GM18499 (cell line): ENCODE results near the gene PRRT1.
"Not testable (repeated sequence)": the region's sequence is repeated elsewhere in the genome, so short reads cannot be mapped to it uniquely, and the experiment has no call there.

Experiments
- ATAC-seq: cut with Tn5 transposase; IDR thresholded peaks from one replicate; pipeline ENCODE4 v1.9.1; 2021; ENCODE audit warnings: moderate number of reproducible peaks; ENCODE audit not compliant: insufficient read depth, unreplicated experiment

The PRRT1 gene

DNA sequence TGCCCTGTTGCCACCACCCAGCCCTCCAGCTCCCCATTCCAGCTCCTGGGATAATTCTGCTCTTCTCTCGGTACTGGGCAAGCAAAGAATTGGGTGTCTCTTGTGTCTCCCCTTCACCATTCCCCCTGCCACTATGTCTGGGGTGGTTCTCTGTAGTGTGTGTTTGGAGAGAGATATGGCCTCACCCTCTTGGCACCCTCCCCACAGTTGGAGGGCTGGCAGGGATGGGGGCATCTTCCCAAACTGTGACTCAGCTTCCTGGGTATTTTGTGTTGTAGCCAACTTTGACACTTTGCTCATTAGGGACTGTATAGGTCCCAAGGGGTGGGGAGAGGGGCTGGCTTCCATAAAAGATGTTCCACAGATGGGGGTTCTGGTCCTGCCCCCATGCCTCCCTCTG lies 44.3 kb downstream of the PRRT1 start:
- ATAC-seq: no peak

DNA sequence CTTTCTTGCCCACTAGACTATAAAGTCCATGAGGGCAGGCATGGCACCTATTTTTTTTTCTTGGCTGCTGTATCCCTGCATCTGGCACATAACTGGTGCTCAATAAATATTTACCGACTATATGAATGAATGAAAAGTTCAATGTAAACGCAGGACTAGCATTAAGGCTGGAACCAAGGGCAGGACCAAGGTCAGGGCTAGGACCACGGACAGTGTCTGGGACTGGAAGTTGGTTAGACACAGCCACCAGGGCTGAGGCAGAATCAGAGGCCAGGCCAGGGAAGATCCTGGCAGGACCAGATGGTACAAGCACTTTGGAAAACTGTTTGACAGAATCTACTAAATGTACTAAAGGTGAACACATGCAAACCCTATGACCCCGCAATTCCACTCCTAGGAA lies 46.3 kb downstream of the PRRT1 start:
- ATAC-seq: no peak

DNA sequence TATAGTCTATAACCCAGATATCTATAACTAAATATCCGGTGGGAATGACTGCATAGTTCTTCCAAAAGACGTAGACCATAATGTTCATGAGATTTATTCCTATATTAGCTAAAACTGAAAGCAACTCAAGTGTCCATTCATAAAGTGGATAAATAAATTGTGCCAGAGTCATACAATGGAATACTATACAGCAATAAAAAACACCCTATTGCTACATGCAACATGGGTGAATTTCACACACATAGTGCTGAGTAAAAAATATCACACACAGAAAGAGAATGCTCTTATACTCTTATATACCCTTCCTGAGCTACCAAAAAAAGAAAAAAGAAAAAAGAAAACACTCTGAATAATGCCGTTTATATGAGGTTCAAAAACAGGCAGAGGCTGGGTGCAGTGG lies 49.5 kb downstream of the PRRT1 start:
- ATAC-seq: no peak

DNA sequence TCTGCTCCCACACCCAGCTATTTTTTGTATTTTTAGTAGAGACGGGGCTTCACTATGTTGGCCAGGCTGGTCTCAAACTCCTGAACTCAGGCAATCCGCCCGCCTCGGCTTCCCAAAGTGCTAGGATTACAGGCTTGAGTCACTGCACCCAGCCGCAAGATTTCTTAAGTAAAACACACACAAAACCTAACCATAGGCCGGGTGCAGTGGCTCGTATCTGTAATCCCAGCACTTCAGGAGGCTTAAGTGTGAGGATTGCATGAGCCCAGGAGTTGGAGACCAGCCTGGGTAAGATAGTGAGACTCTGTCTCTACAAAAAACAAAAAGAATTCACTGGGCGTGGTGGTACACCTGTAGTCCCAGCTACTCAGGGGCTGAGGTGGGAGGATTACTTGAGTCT lies 51.5 kb downstream of the PRRT1 start:
- ATAC-seq: not testable (repeated sequence)
